HG03469 (cell line): ENCODE results near the gene GTF2A1L.
"Not testable (repeated sequence)": the region's sequence is repeated elsewhere in the genome, so short reads cannot be mapped to it uniquely, and the experiment has no call there.

Experiments used
- ATAC-seq: cut with Tn5 transposase; IDR thresholded peaks from one replicate; pipeline ENCODE4 v1.9.1; 2021; ENCODE audit warnings: mild to moderate bottlenecking, moderate library complexity, moderate number of reproducible peaks; ENCODE audit not compliant: unreplicated experiment

The GTF2A1L gene

DNA sequence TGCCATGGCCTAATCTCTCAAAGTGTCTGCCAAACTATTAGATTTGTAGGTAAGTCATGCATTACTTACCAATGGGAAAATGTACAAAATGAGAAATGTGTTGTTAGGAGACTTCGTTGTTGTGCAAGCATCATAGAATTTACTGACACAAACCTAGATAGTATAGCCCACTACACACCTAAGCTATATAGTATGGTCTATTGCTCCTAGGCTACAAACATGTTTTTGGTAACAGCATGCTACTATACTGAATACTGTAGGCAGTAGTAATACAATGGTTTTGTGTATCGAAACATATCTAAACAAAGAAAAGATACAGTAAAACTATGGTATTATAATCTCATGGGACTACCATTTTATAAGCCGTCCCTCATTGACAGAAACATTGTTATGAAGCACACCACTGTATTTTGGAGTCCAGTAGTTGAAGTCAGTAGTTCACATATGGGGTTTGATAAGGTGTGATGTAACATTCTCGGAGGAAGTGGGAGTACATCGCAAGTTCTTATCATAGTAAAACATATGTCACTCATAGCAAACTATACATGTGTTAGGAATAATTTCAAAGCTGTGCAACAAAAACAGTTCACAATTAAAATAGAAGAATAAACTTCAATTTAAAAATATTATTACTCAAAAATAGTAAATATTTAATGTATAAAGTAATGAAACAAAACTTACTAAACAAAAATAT, 12.0 kb upstream of the GTF2A1L start:
- ATAC-seq, result no peak

DNA sequence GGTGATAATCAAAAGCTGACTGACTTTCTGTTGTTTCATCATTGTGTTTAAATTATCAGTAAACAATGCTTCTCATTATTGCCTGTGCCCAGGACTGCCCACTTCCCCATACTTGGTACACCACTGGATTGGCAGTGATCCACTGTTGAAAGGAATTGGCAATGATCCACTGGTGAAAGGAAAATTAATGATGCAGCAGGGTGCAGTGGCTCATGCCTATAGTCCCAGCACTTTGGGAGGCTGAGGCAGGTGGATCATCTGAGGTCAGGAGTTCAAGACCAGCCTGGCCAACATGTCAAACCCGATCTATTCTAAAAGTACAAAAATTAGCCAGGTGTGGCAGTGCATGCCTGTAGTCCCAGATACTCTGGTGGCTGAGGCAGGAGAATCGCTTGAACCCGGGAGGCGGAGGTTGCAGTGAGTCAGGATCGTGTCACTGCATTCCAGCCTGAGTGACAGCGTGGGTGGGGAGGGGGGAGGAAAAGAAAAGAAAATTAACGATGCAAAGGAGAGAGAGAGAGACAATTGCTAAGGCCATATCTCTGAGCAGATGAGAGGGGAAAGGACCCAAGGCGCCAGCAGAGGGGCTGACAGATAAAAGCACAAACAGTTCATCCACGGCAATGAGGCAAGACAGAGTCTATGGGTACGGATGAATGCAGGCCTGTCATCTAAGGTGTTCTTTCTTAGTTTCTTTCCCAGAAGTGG, 10.2 kb upstream of the GTF2A1L start:
- no peak for ATAC-seq

DNA sequence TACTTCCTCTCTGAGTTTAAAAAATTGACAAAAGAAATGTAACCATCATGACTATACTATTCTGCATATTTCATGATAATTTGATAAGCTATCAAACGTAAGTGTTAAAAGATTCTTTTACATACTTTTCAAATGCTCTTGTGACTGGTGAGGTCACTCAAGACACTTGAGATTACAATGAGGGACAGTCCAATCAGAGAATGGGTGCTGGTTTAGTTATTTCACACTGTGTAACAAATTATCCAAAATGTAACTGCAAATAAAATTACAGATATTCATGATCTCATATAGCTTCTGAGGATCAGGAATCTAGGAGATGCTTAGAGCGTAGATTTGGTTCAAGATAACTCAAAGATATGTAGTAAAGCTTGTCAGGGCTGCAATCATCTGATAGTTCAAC, 4.4 kb upstream of the GTF2A1L start:
- no peak for ATAC-seq

DNA sequence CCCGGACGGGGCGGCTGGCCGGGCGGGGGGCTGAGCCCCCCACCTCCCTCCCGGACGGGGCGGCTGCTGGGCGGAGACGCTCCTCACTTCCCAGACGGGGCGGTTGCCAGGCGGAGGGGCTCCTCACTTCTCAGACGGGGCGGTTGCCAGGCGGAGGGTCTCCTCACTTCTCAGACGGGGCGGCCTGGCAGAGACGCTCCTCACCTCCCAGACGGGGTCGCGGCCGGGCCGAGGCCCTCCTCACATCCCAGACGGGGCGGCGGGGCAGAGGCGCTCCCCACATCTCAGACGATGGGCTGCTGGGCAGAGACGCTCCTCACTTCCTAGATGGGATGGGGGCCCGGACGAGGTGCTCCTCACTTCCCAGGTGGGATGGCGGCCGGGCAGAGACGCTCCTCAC, 3.1 kb upstream of the GTF2A1L start:
- ATAC-seq, result not testable (repeated sequence)

DNA sequence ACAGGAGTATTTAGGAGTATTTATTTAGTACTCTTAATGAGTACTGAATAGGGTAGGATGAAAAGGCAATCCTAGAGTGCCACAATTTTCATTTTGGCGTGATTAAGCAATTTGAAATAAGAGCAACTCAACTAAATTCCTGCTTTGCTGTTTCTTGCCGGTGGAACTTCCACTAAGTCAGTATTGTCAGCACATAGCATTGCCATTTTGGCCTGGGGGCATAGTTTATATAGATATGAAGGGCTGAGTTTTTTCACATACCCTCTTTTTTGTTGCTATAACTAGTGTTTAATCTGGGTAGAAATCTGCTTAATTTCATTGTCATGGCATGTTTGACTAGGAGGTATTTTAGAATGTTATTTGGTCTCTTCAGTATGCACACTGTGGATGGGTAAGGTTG, 1.9 kb downstream of the GTF2A1L start:
- ATAC-seq, result no peak

DNA sequence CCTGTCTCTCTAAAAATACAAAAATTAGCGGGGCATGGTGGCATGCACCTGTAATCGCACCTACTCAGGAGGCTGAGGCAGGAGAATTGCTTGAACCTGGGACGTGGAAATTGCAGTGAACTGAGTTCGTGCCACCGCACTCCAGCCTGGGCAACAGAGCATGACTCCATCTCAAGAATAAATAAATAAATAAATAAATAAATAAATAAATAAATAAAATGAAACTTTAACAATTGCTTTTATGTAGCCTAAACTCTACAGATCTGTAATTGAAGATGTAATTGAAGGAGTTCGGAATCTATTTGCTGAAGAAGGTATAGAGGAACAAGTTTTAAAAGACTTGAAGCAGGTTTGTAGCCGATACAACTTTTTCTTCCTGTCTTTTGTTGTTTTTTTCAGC, 2.9 kb downstream of the GTF2A1L start:
- ATAC-seq, result no peak

DNA sequence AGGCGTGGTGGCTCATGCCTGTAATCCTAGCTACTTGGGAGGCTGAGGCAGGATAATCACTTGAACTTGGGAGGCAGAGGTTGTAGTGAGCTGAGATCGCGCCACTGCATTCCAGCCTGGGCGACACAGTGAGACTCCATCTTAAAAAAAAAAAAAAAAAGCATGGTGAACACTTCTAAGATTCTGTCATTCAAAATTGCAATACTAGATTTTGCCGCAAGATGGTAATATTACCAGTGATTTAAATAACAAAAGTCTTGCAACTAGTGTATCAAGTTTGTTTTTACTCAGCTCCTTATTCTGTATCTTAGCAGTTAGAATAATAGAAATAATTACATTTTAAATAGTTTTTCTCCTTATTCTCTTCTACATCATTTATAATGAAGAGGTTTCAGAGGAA, 5.0 kb downstream of the GTF2A1L start:
- not testable (repeated sequence) for ATAC-seq

DNA sequence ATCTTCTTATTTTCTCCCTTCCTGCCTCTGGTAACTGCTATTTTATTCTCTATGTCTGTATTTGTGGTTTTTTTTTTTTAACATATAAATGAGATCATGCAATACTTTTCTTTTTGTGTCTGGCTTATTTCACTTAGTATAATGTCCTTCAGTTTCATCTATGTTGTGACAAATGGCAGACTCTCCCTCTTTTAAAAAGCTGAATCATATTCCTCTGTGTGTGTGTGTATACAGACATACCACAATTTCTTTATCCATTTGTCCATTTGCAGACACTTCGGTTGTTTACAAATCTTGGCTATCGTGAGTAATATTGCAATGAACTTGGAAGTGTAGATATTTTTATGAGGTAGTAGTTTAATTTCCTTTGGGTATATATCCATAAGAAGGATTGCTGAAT, 7.0 kb downstream of the GTF2A1L start:
- ATAC-seq, result no peak

DNA sequence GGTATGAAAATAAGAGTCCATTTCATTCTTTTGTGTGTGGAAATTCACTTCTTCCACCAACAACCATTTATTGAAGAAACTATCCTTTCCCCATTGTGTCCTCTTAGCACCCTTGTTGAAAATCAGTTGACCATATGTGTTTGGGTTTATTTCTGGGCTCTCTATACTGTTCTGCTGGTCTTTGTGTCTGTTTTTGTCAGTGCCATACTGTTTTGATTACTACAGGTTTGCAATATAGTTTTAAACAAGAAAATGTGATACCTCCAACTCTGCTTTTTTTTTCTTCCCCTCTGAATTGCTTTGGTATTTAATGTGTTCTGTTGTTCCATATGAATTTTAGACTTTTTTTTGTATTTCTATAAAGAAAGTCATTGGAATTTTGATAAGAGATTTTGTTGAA, 8.4 kb downstream of the GTF2A1L start:
- ATAC-seq, result no peak

DNA sequence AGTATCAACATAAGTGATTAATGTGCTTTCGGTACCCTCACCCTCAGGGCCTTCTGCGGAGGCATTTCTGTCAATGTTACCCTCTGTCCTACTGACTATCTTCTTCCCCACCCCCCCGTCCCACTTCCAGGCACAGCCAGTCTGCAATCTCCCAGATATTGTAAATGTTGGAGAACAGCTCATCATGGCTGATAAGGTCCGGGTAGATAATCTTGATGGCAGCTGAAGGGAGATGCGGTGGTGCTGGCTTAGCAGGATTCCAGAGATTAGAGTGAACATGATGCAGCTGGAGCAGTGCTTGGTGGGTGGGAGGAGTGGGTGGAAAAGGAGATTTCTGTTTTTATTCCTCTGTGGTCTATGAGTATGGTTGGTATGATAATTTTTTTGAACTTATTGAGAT, 15.5 kb downstream of the GTF2A1L start:
- ATAC-seq, result no peak

DNA sequence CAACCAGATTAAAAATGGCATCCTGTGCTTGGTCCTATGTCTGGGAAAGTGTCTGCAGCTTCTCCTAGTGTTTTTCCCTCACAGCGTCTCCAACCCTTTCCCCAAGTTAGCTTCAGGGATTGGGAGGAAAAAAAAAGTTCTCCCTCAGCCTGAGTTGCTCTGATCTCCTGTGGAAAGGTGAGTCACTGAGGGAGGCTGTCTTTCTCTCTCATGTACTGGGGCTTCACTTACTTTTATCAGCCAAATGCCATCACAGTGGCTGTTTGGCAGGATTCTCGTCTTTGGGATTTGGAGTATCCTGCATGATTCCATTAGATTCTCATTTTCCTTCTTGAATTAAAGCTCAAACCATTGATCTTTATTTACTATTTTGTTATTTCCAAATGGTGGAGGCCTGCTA, 18.1 kb downstream of the GTF2A1L start:
- ATAC-seq, result no peak

DNA sequence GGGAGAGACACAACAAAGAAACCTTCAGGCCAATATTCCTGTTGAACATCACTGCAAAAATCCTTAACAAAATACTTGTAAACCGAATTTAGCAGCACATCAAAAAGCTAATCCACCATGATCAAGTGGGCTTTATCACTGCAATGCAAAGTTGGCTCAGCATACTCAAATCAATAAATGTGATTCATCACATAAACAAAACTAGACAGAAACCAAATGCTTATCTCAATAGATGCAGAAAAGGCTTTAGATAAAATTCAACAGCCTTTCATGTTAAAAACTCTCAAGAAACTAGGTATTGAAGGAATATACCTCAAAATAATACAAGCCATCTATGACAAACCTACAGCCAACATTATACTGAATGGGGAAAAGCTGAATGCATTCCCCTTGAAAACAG, 20.6 kb downstream of the GTF2A1L start:
- no peak for ATAC-seq

DNA sequence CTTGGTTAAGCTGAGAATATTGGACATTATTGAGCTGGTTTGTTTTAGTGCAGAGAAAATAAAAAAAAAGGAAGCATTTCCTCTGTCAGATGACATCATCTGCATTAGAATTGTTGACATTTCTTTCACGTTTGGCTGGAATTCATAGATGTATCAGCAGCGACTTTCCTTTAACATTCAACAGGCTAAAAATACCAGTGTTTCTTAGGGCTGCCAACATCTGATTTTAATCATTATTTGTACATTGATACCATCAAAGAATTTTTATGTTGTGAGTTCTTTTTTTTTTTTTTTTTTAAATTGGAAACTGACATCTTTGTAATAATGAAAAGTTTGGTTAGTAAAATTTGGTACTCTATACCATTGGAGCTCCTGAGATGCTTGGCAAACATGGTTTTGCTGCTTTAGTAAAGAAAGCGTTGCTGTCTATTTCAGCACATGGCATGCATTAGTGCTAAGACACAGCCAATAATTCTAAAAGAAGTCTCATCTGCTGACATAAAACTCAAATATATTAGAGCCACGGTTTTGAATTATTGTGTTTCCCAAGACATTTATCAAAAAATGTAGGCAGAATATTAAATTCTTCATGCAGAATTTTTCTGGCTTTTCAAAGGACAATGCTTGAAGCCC, 33.6 kb downstream of the GTF2A1L start:
- ATAC-seq, result no peak

DNA sequence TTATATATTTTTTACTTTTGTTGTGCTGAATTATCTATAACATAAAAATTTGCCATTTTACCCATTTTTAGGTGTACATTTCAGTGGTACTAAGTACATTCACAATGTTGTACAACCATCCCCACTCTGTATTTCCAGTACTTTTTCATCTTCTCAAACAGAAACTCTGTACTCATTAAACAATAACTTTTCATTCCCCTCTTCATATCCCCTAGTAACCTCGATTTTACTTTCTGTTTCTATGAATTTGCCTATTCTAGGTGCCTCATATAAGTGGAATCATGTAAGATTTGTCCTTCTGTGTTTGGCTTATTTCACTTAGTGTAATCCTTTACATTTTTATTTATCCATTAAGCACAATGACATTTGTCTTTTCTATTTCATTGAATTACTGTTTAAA, 51.3 kb downstream of the GTF2A1L start:
- peak; percentile 72 for ATAC-seq

DNA sequence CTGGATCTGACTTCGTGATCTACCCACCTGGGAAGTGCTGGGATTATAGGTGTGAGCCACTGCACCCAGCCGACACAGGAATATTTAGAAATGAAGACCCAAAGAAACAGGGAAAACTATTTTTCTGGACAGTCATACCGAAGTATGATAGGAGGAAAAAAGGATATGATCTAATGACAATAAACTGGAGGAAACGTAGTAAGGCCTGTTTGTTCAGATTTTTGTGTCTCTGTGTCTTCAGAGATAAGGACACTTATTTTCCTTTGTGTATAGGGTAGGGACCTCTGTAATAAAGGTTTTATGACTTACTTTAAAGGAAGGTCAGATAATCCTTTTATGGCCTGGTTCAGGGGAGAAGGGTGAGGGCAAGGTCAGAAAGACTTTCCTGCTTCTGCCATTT, 55.9 kb downstream of the GTF2A1L start:
- no peak for ATAC-seq

DNA sequence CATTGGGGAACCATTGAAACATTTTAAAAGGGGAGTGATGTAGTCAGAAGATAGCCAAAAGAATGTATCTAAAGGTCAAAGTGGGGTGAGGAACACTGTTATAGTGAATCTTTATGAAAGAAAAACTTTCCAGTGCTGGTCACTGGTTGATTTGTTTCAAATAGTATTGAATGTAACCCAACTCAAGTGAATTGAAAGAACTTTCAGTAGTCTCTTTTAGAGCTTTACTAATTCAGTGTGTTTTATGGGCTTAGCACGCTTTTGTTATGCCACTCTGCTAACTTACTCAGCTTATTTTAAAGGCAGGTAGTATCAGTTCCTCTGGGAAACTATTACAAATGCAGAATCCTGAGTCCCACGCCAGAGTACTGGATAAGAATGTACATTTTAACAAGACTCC, 57.3 kb downstream of the GTF2A1L start:
- no peak for ATAC-seq

DNA sequence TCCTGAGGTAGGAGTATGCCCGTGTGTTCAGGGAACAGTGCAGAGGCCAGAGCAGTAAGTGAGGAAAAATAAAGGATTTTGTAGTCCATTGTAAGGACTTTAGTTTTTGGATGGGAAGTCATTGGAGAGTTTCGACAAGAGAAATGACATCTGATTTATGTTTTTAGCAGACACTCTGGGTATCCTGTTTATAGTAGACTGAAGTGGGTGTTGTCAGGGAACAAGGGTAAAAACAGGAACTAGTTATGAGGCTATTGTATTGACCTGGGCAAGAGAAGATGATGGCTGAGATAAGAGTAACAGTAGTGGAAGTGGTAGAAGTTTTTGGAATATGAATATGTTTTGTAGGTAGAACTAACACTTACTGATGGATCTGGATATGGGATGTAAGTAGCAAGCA, 59.8 kb downstream of the GTF2A1L start:
- ATAC-seq, result no peak

DNA sequence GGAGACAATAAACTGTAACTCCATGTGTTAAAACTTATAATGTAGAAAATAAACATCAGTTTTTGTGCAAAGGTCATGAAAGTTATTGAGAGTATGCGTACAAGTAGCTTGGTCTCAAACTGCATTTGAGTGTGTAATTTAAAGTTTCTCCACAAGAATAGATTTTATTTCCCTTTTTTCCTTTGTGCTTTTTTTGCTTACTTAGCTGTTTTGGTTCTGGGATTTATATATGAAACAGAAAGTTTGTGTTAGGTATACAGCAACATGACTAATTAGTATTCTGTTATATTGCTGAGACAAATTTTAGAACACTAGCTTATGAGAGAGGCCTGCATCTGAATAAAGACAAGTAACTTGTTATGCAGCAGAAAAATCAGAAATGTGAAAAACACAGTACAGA, 67.5 kb downstream of the GTF2A1L start:
- no peak for ATAC-seq

DNA sequence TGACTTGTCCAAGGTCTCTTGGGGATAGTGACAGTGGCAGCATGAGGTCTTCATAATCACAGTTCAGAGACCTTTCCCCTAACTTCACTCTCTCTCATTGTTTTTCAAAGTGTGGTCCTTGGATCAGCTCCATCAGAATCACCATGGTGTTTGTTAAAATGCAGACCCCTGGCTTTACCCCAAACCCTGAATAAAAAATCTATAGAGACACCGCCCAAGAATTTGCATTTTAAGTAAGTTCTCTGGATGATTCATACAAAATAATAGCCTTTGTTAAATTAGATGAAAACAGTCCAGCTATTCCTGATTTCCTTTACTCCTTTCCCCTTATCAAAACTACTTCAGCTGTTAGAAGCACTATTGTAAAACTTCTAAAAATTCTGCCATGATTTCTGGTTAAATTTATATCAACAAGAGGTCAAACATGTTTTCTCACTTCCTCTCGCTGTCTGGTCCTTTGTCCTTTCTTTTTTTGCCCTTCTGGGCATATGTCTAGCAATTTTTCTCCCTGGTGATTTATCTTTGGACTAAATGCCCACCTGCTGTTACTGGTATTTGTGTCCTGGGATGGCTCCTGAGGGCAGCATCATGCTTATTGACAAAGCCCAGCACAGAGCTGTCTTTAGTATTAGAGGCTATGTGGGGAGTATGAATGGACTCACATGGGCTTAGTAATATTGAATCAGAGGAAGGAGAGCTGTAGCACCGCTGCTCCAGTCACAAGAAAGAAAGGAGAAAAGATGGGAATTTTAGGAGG, 74.5 kb downstream of the GTF2A1L start:
- ATAC-seq, result no peak

DNA sequence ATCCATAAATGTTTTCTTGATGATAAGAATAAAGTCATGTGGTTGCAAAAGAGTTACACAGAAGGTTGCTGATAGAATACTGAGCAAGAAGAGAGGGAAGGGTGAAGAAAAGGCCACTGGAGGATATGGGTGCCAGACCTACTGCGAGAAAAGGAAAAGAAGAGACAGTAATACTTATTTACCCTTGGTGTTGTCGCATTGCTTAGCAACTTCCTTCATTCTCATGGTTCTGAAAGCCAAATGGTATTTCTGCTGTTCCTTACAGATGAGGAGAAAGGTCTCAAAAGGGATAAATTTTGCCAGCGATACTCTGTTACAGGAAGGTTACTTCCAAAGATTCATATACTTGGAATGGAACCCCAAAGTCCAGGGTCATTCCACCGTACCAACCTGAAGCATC, 75.4 kb downstream of the GTF2A1L start:
- ATAC-seq, result no peak

DNA sequence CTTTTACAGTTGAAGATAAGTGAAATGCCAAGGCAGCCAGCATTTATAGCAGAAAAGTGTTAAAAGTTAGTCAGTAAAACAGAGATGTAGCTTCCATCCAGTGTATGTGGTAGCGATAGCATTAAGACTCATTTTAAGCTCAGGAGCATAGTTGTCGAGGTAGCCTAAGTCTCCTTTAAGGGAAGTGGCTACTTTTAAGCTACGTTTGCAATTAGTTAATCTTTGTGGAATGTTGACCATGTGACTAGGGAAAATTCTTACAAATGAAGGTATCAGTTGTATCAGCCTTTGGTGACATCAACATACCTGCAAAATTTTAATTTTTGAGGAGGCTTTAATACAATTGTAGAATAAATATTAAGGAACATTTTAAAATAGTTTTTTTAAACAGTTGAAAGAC, 76.0 kb downstream of the GTF2A1L start:
- ATAC-seq, result no peak

DNA sequence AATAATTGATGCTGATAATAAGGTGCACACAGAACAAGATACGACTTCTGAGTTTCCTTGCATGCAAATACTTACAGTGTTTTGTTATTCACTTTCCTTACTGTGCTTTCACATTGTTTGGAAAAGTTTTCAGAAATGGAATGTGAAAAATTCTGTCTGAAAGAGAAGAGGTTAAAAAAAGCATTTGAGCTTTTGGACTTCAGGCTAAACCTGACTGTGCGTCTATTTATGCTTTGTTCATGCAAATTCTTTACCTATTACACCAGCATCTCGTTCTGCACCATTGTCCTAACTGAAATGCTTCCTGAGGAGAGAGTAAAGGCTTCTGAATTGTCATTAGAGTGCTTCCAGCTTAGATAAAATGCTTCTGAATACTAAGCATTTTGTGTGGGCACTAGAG, 76.5 kb downstream of the GTF2A1L start:
- no peak for ATAC-seq
